ENCODE measurements around the gene CYP2R1.
A peak's percentile ranks its signal among the peaks of the same experiment; 100 is the strongest.

DNA sequence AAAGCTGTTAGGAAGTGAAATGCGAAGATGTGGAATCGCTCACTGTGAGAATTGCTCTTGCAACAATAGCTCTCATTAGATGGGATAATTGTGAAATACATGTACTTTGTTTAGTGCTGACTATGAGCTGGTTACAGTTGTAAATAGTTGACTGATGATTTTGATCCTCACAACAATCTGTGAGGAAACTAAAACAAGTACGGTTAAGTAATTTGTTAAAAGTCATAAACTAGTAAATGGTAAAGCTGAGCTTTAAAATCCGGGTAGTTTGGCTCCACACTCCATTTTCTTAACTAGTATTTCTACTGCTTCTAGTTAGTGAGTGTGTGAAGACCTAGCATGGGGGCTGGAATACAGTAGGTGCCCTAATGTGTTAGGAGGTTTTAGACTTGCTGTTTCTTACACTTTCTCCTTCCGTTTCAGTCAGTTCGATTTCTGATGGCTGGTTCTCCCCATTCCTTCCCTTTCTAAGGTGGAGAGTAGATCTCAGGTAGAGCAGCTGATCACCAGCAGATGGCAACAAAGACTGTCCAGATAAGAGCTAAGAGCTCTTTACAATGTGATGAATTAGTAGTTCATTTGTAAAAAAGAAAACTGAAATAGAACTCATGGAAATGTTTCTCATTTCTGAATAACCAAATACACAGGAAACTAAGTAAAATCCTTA is 16.3 kb upstream of the CYP2R1 start:
- no peak for TF ChIP-seq POLR2AphosphoS5 (IDR thresholded peaks at IDR 0.05)
- TF ChIP-seq POLR2A (IDR thresholded peaks at IDR 0.05) = no peak
- TF ChIP-seq, protein P1, sequence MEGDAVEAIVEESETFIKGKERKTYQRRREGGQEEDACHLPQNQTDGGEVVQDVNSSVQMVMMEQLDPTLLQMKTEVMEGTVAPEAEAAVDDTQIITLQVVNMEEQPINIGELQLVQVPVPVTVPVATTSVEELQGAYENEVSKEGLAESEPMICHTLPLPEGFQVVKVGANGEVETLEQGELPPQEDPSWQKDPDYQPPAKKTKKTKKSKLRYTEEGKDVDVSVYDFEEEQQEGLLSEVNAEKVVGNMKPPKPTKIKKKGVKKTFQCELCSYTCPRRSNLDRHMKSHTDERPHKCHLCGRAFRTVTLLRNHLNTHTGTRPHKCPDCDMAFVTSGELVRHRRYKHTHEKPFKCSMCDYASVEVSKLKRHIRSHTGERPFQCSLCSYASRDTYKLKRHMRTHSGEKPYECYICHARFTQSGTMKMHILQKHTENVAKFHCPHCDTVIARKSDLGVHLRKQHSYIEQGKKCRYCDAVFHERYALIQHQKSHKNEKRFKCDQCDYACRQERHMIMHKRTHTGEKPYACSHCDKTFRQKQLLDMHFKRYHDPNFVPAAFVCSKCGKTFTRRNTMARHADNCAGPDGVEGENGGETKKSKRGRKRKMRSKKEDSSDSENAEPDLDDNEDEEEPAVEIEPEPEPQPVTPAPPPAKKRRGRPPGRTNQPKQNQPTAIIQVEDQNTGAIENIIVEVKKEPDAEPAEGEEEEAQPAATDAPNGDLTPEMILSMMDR (IDR thresholded peaks at IDR 0.05) = peak in 3 of 4 experiments; percentile 46 to 67 (median 64)

Measured in prostate gland (tissue), 2 donors.